ENCODE measurements around the gene ZC3H14. TPM values are rescaled to one million over a fixed set of nuclear protein-coding genes. Genes with fewer than 3 reads are reported as not detected.

The ZC3H14 gene
- total and polyA plus RNA-seq, 4 donors: 22.4 to 54.5 (median 31.7) TPM

DNA sequence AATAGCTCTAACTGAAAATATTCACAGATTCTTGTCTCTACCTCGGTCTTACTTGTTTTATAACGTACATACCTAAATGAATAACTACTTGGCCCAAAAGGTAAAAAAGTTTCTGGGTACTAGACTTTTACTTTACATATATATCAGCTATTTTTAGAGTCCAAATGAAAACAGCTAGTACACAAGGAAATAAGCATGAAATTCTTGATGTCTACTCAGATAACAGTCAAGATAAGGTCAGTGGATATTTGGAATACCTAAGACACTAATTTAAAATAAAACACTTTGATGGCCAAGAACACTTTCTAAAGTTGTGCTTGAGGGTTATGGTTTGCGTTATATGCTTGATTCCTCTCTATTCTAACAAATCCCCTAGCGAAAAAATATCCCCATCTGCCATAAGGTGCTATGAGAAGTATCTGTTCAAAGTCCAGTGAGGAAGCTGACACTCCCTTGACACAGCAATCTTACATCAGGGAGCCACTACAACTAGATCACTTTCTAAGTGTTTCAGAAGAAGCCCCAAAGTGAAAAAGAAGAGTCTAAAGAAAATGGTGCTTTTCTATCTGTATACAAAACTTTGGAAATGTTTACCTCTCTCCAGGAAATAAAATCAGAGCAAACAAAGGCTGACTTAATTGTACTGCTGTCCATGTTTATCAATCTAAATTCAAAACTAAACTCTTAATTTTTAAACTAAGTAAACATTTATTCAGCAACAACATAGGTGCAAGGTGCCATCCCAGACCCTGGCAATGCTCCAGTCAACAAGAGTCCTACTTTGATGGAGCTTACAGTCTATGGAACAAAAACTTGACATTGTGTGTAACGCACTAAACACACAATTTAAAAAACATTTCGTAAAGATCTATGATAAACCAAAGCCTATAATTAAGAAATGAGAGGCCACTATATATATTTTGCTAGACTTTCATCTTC lies 19.7 kb upstream of the ZC3H14 start:
- 87% methylated on average over 6 of the region's 6 CpGs for WGBS

DNA sequence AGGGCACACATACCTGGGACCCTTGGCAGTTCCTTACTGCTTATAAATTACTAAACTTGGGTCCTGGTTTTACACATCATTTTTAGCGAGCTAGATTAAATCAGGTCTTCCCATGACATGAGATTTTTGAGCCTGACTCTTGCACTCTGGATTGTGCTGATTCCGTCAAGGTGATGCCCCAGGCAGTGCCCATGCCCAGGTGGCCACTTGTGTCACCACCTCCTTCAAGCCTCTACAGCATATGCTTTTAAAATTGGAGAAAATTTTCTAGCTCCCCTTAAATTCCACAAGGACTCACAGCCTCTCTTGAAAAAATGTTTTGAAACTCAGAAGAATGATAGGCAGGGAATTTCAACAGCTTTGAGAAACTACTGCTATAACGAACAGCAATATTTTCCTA lies 17.6 kb upstream of the ZC3H14 start:
- Histone ChIP-seq H3K36me3 (ENCODE audit: control insufficient read depth in 4 of 4, insufficient read depth in 3 of 4, low read depth in 1 of 4, low read length in 3 of 4) (peaks cover 6 to 12% (median 8%) of the 10 kb centered on the region in 4 donors), H3K27ac (ENCODE audit: low read depth in 1 of 2, low read length in 2 of 2) (no peak overlapping the region), H3K27me3 (ENCODE audit: control insufficient read depth in 4 of 4, insufficient read depth in 4 of 4, low read length in 3 of 4) (no peaks in the 10 kb centered on the region), H3K4me3 (ENCODE audit: low read depth in 1 of 3, low read length in 3 of 3) (no peak overlapping the region), H3K4me1 (ENCODE audit: control insufficient read depth in 4 of 4, insufficient read depth in 4 of 4, low read length in 3 of 4) (peaks cover 0 to 3% (median under 1%) of the 10 kb centered on the region in 4 donors), H3K9ac (ENCODE audit: low read depth in 1 of 2, low read length in 2 of 2) (no peak overlapping the region), H3K9me3 (ENCODE audit: control insufficient read depth in 4 of 4, low read length in 3 of 4) (no peaks in the 10 kb centered on the region)
- TF ChIP-seq, protein P1, sequence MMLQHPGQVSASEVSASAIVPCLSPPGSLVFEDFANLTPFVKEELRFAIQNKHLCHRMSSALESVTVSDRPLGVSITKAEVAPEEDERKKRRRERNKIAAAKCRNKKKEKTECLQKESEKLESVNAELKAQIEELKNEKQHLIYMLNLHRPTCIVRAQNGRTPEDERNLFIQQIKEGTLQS (IDR thresholded peaks at IDR 0.05): no peak
- DNase-seq (ENCODE audit: low spot score): no peak
- 95% methylated on average over 3 of the region's 3 CpGs for WGBS

More for the DNA sequence above, 19.7 kb upstream of the ZC3H14 start:
- Histone ChIP-seq H3K4me3 (ENCODE audit: low read depth in 1 of 3, low read length in 3 of 3) (no peak overlapping the region), H3K27me3 (ENCODE audit: control insufficient read depth in 4 of 4, insufficient read depth in 4 of 4, low read length in 3 of 4) (no peaks in the 10 kb centered on the region), H3K36me3 (ENCODE audit: control insufficient read depth in 4 of 4, insufficient read depth in 3 of 4, low read depth in 1 of 4, low read length in 3 of 4) (peaks cover 0 to 8% (median 2%) of the 10 kb centered on the region in 4 donors), H3K9me3 (ENCODE audit: control insufficient read depth in 4 of 4, low read length in 3 of 4) (no peaks in the 10 kb centered on the region), H3K9ac (ENCODE audit: low read depth in 1 of 2, low read length in 2 of 2) (no peak overlapping the region), H3K4me1 (ENCODE audit: control insufficient read depth in 4 of 4, insufficient read depth in 4 of 4, low read length in 3 of 4) (peaks cover 0 to 2% (median 0%) of the 10 kb centered on the region in 4 donors), H3K27ac (ENCODE audit: low read depth in 1 of 2, low read length in 2 of 2) (no peak overlapping the region)
- TF ChIP-seq TAF1 (conservative IDR thresholded peaks at IDR 0.05): no peak
- TF ChIP-seq FOXA1 (IDR thresholded peaks at IDR 0.05): no peak
- TF ChIP-seq, protein P1 (IDR thresholded peaks at IDR 0.05): no peak
- no peak for TF ChIP-seq FOXA2 (IDR thresholded peaks at IDR 0.05)
- TF ChIP-seq GABPA (IDR thresholded peaks at IDR 0.05 in 1 of 2, conservative IDR thresholded peaks at IDR 0.05 in 1 of 2): no peak
- TF ChIP-seq RXRA (IDR thresholded peaks at IDR 0.05): no peak
- DNase-seq (ENCODE audit: low spot score): no peak

DNA sequence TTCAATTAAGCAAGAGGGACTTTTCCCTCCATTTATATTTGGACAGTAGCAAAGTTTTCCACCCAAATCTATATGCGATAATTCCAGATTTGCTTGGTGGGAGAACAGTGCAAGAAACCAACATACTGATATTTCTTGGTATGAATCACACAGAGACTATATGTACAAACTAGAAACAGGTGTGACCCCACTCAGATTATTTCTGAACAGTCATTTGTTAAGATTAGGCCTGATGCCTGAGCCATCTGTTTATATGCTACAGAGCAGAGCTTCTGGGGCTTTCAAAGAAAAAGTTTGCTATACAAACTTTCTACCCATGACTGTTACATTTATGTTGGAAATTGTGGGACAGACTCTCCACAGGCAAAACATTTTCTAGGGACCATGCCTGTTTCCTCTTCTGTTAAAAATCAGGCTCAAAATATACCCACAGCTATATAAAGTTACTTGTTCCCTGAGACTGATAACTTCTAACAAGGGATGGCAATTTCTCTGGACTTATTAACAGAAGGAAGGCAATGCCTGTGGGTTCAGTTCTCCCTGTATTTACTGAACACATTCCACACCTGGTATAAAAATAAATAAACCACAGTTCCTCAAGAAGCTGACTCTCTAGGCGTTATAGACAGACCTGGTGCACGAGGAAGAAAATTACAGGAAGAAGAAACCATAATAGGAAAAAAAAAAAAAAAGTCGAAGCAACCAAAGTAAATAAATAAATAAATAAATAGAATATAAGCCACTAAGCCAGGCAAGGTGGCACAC lies 16.0 kb upstream of the ZC3H14 start:
- Histone ChIP-seq H3K9ac (ENCODE audit: low read depth in 1 of 2, low read length in 2 of 2) (no peak overlapping the region), H3K27me3 (ENCODE audit: control insufficient read depth in 4 of 4, insufficient read depth in 4 of 4, low read length in 3 of 4) (no peaks in the 10 kb centered on the region), H3K4me1 (ENCODE audit: control insufficient read depth in 4 of 4, insufficient read depth in 4 of 4, low read length in 3 of 4) (peaks cover 5 to 17% (median 11%) of the 10 kb centered on the region in 4 donors), H3K4me3 (ENCODE audit: low read depth in 1 of 3, low read length in 3 of 3) (no peak overlapping the region), H3K9me3 (ENCODE audit: control insufficient read depth in 4 of 4, low read length in 3 of 4) (no peaks in the 10 kb centered on the region), H3K27ac (ENCODE audit: low read depth in 1 of 2, low read length in 2 of 2) (no peak overlapping the region), H3K36me3 (ENCODE audit: control insufficient read depth in 4 of 4, insufficient read depth in 3 of 4, low read depth in 1 of 4, low read length in 3 of 4) (peaks cover 6 to 10% (median 8%) of the 10 kb centered on the region in 4 donors)
- 74% methylated on average over 4 of the region's 4 CpGs for WGBS
- no peak for DNase-seq (ENCODE audit: low spot score)
- TF ChIP-seq NR2F2 (IDR thresholded peaks at IDR 0.05) (no peak), SP1 (IDR thresholded peaks at IDR 0.05) (no peak), YY1 (IDR thresholded peaks at IDR 0.05) (no peak), GABPA (IDR thresholded peaks at IDR 0.05 in 1 of 2, conservative IDR thresholded peaks at IDR 0.05 in 1 of 2) (no peak), TAF1 (conservative IDR thresholded peaks at IDR 0.05) (no peak), FOXA2 (IDR thresholded peaks at IDR 0.05) (no peak), EGR1 (IDR thresholded peaks at IDR 0.05; ENCODE audit: low read depth in 2 of 2) (no peak), RXRA (IDR thresholded peaks at IDR 0.05) (no peak), RAD21 (IDR thresholded peaks at IDR 0.05) (no peak)
- TF ChIP-seq, protein P2, sequence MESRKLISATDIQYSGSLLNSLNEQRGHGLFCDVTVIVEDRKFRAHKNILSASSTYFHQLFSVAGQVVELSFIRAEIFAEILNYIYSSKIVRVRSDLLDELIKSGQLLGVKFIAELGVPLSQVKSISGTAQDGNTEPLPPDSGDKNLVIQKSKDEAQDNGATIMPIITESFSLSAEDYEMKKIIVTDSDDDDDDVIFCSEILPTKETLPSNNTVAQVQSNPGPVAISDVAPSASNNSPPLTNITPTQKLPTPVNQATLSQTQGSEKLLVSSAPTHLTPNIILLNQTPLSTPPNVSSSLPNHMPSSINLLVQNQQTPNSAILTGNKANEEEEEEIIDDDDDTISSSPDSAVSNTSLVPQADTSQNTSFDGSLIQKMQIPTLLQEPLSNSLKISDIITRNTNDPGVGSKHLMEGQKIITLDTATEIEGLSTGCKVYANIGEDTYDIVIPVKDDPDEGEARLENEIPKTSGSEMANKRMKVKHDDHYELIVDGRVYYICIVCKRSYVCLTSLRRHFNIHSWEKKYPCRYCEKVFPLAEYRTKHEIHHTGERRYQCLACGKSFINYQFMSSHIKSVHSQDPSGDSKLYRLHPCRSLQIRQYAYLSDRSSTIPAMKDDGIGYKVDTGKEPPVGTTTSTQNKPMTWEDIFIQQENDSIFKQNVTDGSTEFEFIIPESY (IDR thresholded peaks at IDR 0.05): no peak
- TF ChIP-seq, protein P3, sequence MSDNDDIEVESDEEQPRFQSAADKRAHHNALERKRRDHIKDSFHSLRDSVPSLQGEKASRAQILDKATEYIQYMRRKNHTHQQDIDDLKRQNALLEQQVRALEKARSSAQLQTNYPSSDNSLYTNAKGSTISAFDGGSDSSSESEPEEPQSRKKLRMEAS (IDR thresholded peaks at IDR 0.05): no peak
- TF ChIP-seq, protein P4, sequence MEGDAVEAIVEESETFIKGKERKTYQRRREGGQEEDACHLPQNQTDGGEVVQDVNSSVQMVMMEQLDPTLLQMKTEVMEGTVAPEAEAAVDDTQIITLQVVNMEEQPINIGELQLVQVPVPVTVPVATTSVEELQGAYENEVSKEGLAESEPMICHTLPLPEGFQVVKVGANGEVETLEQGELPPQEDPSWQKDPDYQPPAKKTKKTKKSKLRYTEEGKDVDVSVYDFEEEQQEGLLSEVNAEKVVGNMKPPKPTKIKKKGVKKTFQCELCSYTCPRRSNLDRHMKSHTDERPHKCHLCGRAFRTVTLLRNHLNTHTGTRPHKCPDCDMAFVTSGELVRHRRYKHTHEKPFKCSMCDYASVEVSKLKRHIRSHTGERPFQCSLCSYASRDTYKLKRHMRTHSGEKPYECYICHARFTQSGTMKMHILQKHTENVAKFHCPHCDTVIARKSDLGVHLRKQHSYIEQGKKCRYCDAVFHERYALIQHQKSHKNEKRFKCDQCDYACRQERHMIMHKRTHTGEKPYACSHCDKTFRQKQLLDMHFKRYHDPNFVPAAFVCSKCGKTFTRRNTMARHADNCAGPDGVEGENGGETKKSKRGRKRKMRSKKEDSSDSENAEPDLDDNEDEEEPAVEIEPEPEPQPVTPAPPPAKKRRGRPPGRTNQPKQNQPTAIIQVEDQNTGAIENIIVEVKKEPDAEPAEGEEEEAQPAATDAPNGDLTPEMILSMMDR (IDR thresholded peaks at IDR 0.05; ENCODE audit: low read depth, low read length, missing input control): no peak
- TF ChIP-seq, protein P1 (IDR thresholded peaks at IDR 0.05): no peak
- TF ChIP-seq, protein P5, sequence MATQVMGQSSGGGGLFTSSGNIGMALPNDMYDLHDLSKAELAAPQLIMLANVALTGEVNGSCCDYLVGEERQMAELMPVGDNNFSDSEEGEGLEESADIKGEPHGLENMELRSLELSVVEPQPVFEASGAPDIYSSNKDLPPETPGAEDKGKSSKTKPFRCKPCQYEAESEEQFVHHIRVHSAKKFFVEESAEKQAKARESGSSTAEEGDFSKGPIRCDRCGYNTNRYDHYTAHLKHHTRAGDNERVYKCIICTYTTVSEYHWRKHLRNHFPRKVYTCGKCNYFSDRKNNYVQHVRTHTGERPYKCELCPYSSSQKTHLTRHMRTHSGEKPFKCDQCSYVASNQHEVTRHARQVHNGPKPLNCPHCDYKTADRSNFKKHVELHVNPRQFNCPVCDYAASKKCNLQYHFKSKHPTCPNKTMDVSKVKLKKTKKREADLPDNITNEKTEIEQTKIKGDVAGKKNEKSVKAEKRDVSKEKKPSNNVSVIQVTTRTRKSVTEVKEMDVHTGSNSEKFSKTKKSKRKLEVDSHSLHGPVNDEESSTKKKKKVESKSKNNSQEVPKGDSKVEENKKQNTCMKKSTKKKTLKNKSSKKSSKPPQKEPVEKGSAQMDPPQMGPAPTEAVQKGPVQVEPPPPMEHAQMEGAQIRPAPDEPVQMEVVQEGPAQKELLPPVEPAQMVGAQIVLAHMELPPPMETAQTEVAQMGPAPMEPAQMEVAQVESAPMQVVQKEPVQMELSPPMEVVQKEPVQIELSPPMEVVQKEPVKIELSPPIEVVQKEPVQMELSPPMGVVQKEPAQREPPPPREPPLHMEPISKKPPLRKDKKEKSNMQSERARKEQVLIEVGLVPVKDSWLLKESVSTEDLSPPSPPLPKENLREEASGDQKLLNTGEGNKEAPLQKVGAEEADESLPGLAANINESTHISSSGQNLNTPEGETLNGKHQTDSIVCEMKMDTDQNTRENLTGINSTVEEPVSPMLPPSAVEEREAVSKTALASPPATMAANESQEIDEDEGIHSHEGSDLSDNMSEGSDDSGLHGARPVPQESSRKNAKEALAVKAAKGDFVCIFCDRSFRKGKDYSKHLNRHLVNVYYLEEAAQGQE (IDR thresholded peaks at IDR 0.05): no peak
